ENCODE results near the gene BACE1.

BACE1 gene

DNA sequence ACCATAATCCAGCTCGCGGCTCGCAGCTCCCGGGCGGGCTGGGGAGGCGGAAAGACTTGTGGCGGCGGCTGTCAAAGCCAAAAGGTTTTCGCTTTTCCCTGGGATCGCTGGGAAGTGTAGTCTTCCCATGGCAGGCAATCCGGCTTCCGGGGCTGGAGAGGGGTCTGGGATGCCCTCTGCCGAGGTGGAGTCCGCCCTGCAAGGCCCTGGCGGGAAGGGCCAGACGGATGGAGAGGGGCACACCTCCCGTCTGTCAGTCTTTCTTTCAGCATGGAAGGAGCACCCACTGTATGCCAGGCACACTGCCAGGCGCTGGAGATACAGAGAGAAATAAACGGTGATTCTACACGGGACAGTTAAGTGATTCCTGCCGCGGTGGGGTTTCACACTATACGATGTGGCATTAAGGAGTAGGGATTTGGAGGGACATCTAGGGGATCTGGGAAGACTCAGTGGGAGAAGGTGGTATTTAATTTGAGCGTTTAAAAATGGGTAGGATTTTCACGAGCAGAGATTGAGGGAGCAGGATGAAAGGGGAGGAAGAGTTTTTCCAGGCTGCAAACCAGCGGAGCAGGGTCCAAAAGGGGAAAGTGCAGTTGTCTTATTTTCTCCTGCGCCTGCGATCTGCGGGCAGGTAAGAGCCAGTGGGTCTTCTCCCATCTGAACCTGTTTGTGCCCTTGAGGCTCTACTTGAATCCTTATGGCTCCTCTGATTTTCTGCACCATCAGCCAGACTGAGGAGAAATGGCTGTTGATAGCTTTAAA lies at the start of gene BACE1:
Gene BACE1 (minus strand): TSS at position 60 of the 765 bp plus-strand sequence. CDS start 461 bp downstream, outside the sequence.
- H3K4me2 ChIP-seq (ENCODE audit: low read length): no peak within 1 kb of the TSS
- TF ChIP-seq EZH2 (IDR thresholded peaks at IDR 0.05; ENCODE audit: borderline replicate concordance, low read length): no peak
- TF ChIP-seq, protein P1, sequence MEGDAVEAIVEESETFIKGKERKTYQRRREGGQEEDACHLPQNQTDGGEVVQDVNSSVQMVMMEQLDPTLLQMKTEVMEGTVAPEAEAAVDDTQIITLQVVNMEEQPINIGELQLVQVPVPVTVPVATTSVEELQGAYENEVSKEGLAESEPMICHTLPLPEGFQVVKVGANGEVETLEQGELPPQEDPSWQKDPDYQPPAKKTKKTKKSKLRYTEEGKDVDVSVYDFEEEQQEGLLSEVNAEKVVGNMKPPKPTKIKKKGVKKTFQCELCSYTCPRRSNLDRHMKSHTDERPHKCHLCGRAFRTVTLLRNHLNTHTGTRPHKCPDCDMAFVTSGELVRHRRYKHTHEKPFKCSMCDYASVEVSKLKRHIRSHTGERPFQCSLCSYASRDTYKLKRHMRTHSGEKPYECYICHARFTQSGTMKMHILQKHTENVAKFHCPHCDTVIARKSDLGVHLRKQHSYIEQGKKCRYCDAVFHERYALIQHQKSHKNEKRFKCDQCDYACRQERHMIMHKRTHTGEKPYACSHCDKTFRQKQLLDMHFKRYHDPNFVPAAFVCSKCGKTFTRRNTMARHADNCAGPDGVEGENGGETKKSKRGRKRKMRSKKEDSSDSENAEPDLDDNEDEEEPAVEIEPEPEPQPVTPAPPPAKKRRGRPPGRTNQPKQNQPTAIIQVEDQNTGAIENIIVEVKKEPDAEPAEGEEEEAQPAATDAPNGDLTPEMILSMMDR (IDR thresholded peaks at IDR 0.05; ENCODE audit: low read length): no peak
- no peak within 1 kb of the TSS for H3K27ac ChIP-seq (ENCODE audit: low read depth, low read length, poor library complexity, severe bottlenecking)

DNA sequence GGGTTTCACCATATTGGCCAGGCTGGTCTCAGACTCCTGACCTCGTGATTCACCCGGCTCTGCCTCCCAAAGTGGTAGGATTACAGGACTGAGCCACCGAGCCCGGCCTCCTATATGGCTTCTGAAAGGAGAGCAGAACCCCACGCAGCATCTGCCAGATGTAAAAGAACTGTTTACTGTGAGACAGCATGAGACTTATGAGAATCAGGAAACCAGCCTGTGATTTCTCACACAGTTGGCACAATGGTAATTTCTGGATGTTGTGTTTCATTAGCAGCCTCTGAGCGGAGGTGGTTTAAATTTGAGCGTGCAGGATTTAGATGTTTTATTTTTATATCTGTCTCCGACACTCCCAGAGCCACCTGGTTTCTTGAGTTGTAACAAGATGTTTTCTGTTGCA lies 45.4 kb upstream of the BACE1 start:
- no peak overlapping the region for H3K9ac ChIP-seq (ENCODE audit: low read length)
- no peaks in the 10 kb centered on the region for H3F3A ChIP-seq (ENCODE audit: insufficient read depth, low read length)
- no peaks in the 10 kb centered on the region for H3K9me2 ChIP-seq (ENCODE audit: low read depth, low read length)
- H3K4me3 ChIP-seq (ENCODE audit: low read depth, low read length, poor library complexity, severe bottlenecking): no peak overlapping the region
- no peak overlapping the region for H2AFZ ChIP-seq (ENCODE audit: low read length)
- H3K4me1 ChIP-seq (ENCODE audit: insufficient read depth, low read length, severe bottlenecking): no peaks in the 10 kb centered on the region
- no peak overlapping the region for H3K4me2 ChIP-seq (ENCODE audit: low read length)
- peaks cover 16% of the 10 kb centered on the region for H3K36me3 ChIP-seq (ENCODE audit: insufficient read depth, low read length)
- H3K9me3 ChIP-seq (ENCODE audit: low read length): no peaks in the 10 kb centered on the region
- H3K27ac ChIP-seq (ENCODE audit: low read depth, low read length, poor library complexity, severe bottlenecking): no peak overlapping the region
- no peaks in the 10 kb centered on the region for H3K27me3 ChIP-seq (ENCODE audit: insufficient read depth, low read length)
- no peaks in the 10 kb centered on the region for H4K20me1 ChIP-seq (ENCODE audit: insufficient read depth, low read length)
- TF ChIP-seq, protein P1 (IDR thresholded peaks at IDR 0.05; ENCODE audit: low read length): no peak
- no peaks in the 10 kb centered on the region for H3K79me2 ChIP-seq (ENCODE audit: insufficient read depth, low read length)

More for the DNA sequence above, at the start of gene BACE1:
- Histone ChIP-seq H4K20me1 (ENCODE audit: insufficient read depth, low read length) (no peaks in the 10 kb centered on the region), H3K27me3 (ENCODE audit: insufficient read depth, low read length) (no peaks in the 10 kb centered on the region), H3K9me2 (ENCODE audit: low read depth, low read length) (no peaks in the 10 kb centered on the region), H3K4me1 (ENCODE audit: insufficient read depth, low read length, severe bottlenecking) (no peaks in the 10 kb centered on the region), H3K79me2 (ENCODE audit: insufficient read depth, low read length) (no peaks in the 10 kb centered on the region), H3F3A (ENCODE audit: insufficient read depth, low read length) (no peaks in the 10 kb centered on the region), H3K9ac (ENCODE audit: low read length) (no peak within 1 kb of the TSS), H3K36me3 (ENCODE audit: insufficient read depth, low read length) (no peaks in the 10 kb centered on the region), H2AFZ (ENCODE audit: low read length) (no peak within 1 kb of the TSS), H3K4me3 (ENCODE audit: low read depth, low read length, poor library complexity, severe bottlenecking) (no peak within 1 kb of the TSS), H3K9me3 (ENCODE audit: low read length) (no peaks in the 10 kb centered on the region)

DNA sequence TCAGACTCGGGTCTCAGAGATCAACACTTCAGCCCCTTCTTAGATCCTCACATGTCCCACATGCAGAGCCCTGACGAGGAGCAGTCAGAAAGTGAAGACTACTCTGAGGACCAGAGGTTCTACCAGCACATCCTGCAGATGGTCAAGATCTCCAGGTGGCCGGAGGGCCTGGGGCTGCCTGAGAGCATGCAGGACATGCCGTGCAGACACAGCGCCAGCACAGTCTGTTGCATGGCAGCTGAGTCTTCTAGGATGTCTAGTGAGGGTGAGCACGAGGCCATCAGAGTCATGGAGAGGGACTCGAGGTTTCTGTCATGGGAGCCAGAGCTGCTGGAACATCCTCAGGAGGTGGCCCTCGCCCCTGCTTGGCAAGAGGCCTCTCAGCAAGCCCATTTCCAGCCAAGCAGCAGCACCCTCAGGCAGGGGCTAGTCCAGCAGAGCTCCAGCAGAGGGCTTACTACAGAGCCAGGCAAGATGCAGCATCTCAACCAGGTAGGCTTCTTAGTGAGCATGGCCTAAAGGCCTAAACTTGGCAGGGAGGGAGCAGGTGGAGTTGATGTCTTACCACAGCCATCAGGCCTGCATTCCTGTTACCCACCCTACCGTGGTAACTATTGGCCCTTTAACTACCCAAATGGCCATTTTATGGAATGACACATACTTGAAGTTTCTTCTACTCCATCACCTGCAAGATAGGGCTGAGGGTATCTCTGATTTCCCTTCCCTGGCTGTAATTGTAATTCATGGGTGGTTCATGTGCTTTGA lies 40.3 kb upstream of the BACE1 start:
- Histone ChIP-seq H3K4me1 (ENCODE audit: insufficient read depth, low read length, severe bottlenecking) (no peaks in the 10 kb centered on the region), H3K9me3 (ENCODE audit: low read length) (no peaks in the 10 kb centered on the region), H2AFZ (ENCODE audit: low read length) (no peak overlapping the region), H3K4me3 (ENCODE audit: low read depth, low read length, poor library complexity, severe bottlenecking) (no peak overlapping the region), H3K36me3 (ENCODE audit: insufficient read depth, low read length) (no peaks in the 10 kb centered on the region), H3F3A (ENCODE audit: insufficient read depth, low read length) (no peaks in the 10 kb centered on the region), H3K4me2 (ENCODE audit: low read length) (no peak overlapping the region), H3K79me2 (ENCODE audit: insufficient read depth, low read length) (no peaks in the 10 kb centered on the region), H3K27ac (ENCODE audit: low read depth, low read length, poor library complexity, severe bottlenecking) (no peak overlapping the region), H3K27me3 (ENCODE audit: insufficient read depth, low read length) (no peaks in the 10 kb centered on the region), H3K9ac (ENCODE audit: low read length) (no peak overlapping the region), H4K20me1 (ENCODE audit: insufficient read depth, low read length) (no peaks in the 10 kb centered on the region), H3K9me2 (ENCODE audit: low read depth, low read length) (no peaks in the 10 kb centered on the region)
- no peak for TF ChIP-seq EZH2 (IDR thresholded peaks at IDR 0.05; ENCODE audit: borderline replicate concordance, low read length)
- TF ChIP-seq, protein P1 (IDR thresholded peaks at IDR 0.05; ENCODE audit: low read length): no peak

Measured in OCI-LY1 (cell line).